G401 (cell line): ENCODE measurements around the gene BANK1. TPM values are rescaled to one million over a fixed set of nuclear protein-coding genes. Genes with fewer than 3 reads are reported as not detected.
A peak's percentile ranks its signal among the peaks of the same experiment; 100 is the strongest.

Experiments
- DNase-seq: peaks from one replicate; pipeline ENCODE4 v3.0.0-alpha.2; 2015; ENCODE audit warnings: low spot score
- in situ Hi-C: cut with HindIII; loops from 2 replicates; pipeline ENCODE4 v1.10.0; 2016; ENCODE audit warnings: low sequenced_read_pairs, mixed read lengths
- total RNA-seq: library from RNA; depleted of rRNA; stranded (reverse); fragments of >200 nt; shearing (Covaris generic); gene quantifications from 2 replicates; pipeline ENCODE4 v1.2.3, GENCODE V29; 2014

BANK1 gene
- total RNA-seq, 1 experiment from 2014 or later, result not detected

GRCh38 chr4:101948055-101948454 lies 157.5 kb downstream of the BANK1 start:
- in situ Hi-C loops, result no loop called here
- DNase-seq, result no peak

GRCh38 chr4:101948951-101949350 lies 158.4 kb downstream of the BANK1 start:
- in situ Hi-C loops, result no loop called here
- DNase-seq, result no peak

GRCh38 chr4:101950258-101950979 lies 159.9 kb downstream of the BANK1 start:
- no peak for DNase-seq
- in situ Hi-C loops, result no loop called here

DNA sequence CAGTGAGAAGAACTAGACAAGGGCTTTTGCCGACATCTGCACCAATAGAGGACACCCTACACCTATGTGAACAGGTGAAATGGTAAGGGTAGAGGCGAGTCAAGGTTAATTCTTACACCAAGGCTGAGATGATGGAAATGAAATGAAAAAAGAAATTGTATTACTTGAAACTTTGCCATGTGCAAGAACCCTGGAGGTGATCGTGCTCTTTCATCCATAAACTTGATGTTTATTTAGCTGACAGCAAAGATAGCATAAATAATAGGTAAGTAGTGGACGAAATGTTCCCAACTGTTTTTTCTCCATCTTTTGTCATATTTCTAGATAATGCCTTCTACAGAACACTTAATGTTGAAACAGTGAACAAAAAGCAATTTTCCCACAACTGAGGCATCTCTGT lies 162.5 kb downstream of the BANK1 start:
- in situ Hi-C loops, result no loop called here
- DNase-seq, result peak; percentile 41

DNA sequence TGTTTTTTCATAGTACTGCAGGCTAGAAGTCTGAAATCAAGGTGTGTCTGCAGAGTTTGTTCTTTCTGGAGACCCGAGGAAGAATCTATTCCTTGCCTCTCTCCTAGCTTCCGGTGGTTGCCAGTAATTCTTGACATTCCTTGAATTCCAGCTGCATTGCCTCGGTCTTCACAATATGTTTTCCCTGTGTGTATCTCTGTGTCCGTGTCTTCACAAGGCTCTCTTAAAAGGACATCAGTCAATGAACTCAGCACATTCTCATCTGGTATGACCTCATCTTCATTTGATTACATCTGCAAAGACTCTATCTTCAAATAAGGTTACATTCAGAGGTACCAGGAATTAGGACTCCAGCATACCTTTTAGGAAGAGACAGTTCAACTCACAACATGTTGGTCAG lies 163.4 kb downstream of the BANK1 start:
- in situ Hi-C loops, result no loop called here

GRCh38 chr4:101954351-101954750 lies 163.8 kb downstream of the BANK1 start:
- in situ Hi-C loops, result no loop called here
- DNase-seq, result peak; percentile 53

More for the DNA sequence above, 163.4 kb downstream of the BANK1 start:
- DNase-seq, result no peak

GRCh38 chr4:101954975-101955678 lies 164.6 kb downstream of the BANK1 start:
- in situ Hi-C loops, result no loop called here
- DNase-seq, result peak; percentile 81

- in situ Hi-C loops, result no loop called here
- DNase-seq, result no peak
Observed at GRCh38 chr4:101956068-101956825, 165.7 kb downstream of the BANK1 start.

- peak; percentile 94 for DNase-seq
- in situ Hi-C loops, result no loop called here
Observed at GRCh38 chr4:101958547-101958946, 168.0 kb downstream of the BANK1 start.

DNA sequence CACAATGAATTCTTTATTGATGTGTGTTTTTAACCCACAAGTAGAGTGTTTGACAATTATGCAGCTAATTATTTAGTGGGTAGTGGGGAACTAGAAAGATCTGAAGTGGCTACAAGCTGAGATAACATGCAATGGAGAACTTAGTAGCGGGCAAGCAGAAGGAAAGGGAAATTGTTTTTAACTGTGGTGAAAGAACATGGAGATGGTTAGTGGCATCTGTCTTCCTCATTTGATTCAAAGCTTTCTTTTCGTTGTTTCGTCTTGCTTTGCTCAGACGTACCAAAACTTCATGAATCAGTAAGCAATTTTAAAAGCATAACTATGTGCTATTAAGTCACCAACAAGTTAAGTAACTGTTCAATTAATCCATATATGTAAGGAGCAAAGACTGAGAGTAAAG lies 169.9 kb downstream of the BANK1 start:
- in situ Hi-C loops, result no loop called here
- DNase-seq, result no peak

DNA sequence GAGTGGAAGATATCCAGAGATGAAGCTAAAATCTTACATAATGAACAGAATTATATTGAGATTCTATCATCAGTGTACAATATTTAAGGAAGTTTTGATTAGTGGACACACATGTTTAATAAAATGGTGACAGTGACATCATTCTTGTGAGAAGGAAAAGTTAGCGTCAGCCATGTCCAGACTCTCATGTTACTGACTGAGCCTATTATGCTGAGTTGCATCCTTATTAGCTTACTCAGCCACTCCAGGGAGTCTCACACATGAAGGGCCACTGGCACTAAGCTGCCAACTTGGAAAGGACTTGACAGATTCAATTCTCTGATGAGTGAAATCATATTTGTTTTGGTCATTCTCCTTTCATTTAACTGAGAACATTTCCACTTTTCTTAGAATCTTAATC lies 170.6 kb downstream of the BANK1 start:
- in situ Hi-C loops, result no loop called here
- peak; percentile 56 for DNase-seq

GRCh38 chr4:101967697-101968346 lies 177.3 kb downstream of the BANK1 start:
- in situ Hi-C loops, result no loop called here

GRCh38 chr4:101968364-101968763 lies 177.8 kb downstream of the BANK1 start:
- in situ Hi-C loops, result no loop called here
- DNase-seq, result no peak

More at GRCh38 chr4:101967697-101968346, 177.3 kb downstream of the BANK1 start:
- DNase-seq, result no peak

DNA sequence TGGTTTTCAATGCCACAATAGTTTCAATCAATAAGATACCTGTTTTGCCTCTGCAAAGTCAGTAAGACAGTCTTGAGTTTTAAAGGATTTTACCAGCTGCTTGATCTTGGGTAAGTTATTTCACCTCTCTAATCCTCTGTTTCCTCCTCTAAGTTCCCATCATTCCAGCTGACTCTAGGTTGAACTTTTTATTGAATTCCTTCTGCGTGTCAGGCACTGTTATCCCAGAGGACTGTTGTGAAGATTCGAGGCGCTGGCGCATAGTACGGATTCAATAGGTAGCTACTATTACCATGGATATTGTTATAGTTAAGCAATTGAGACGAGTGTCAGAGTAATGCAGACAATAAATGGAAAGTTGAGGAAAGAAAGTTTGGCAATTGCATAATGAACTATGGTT lies 179.4 kb downstream of the BANK1 start:
- no peak for DNase-seq
- in situ Hi-C loops, result no loop called here

DNA sequence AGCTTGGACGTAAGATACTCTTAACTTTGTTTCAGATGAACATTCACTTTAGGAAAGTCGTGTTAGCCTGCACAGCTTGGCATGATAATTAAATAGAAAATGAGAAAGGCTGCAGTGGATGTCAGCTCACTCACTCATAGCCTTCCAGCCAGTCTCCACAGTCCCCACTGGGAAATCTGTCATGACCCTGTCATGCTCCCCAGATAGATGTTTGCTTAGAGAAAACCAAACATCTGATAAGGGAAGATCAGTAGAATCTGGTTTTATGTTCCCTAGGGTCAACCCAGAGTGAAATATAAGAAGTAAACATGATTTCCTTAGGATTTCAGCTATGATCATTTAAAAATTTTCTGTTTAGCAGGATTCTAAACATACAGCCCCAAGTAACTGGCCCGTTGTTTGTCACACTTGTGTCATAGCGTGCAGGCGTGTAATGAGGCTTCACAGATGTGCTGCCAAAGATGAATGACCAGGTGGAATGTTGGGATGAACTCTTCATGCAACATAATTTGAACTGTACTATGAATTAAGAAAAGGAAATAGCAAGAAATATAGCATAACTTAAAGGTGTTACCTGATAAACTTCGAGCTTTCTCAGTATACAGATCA lies 180.1 kb downstream of the BANK1 start:
- DNase-seq, result no peak
- in situ Hi-C loops, result no loop called here

- in situ Hi-C loops, result no loop called here
- DNase-seq, result no peak
Observed at GRCh38 chr4:101972791-101973190, 182.3 kb downstream of the BANK1 start.

DNA sequence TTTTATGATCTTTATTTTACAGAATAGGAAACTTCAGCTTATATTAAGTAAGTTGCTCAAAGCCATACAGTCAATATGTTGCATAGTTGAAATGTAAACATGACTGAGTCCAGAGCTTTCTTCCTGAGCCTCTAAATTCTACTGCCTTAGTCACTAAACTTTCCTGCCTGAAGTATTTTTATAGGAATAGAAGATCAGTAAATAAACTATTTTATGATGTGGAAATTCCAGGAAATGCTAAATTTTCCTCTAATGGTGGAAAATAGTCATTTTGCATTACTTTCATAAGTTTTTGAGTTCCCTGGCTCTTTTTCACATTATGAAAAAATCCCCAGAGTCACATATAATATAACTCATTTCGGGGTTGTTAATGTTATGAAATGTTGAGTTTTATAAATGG lies 182.8 kb downstream of the BANK1 start:
- in situ Hi-C loops, result no loop called here
- no peak for DNase-seq

GRCh38 chr4:101977076-101977475 lies 186.5 kb downstream of the BANK1 start:
- in situ Hi-C loops, result no loop called here
- no peak for DNase-seq

GRCh38 chr4:101981756-101982155 lies 191.2 kb downstream of the BANK1 start:
- no peak for DNase-seq
- in situ Hi-C loops, result no loop called here
